H1 (cell line): ENCODE measurements around the gene LANCL3.

Experiments
- CHD1 ChIP-seq: IDR thresholded peaks from 2 replicates; pipeline ENCODE4 v1.6.1; 2012; ENCODE audit warnings: low read depth, low read length, improper control_type of control experiment
- GABPA ChIP-seq: IDR thresholded peaks from 2 replicates; pipeline ENCODE4 v1.6.1; 2011; ENCODE audit warnings: mild to moderate bottlenecking, low read length, moderate library complexity, borderline replicate concordance; ENCODE audit not compliant: insufficient read depth
- GTF2F1 ChIP-seq: IDR thresholded peaks from 2 replicates; pipeline ENCODE4 v1.6.1; 2012; ENCODE audit warnings: low read depth, low read length, improper control_type of control experiment, borderline replicate concordance
- POLR2AphosphoS5 ChIP-seq: IDR thresholded peaks from 2 replicates; pipeline ENCODE4 v1.6.1; 2011; ENCODE audit warnings: low read depth, low read length
- POU5F1 ChIP-seq: IDR thresholded peaks from 2 replicates; pipeline ENCODE4 v1.6.1; 2011; ENCODE audit warnings: low read depth, mild to moderate bottlenecking, low read length, moderate library complexity
- RBBP5 ChIP-seq: IDR thresholded peaks from 2 replicates; pipeline ENCODE4 v1.7.1; 2012; ENCODE audit warnings: low read depth, mild to moderate bottlenecking, inconsistent platforms, low read length, moderate library complexity, borderline replicate concordance
- SP1 ChIP-seq: IDR thresholded peaks from 2 replicates; pipeline ENCODE4 v1.6.1; 2011; ENCODE audit warnings: low read depth, low read length
- TCF12 ChIP-seq: IDR thresholded peaks from 2 replicates; pipeline ENCODE4 v1.6.1; 2011; ENCODE audit warnings: low read depth, mild to moderate bottlenecking, low read length
- TF ChIP-seq, protein P1 (sequence below), 3 experiments: IDR thresholded peaks; 1 replicate in 2 of 3; 2 replicates in 1 of 3; pipeline versions ENCODE4 v1.5.1 to v1.6.1; 2011; ENCODE audit warnings: low read length in 3 of 3, mild to moderate bottlenecking in 3 of 3, inconsistent platforms in 2 of 3, low read depth in 1 of 3, moderate library complexity in 1 of 3; ENCODE audit not compliant: insufficient read depth in 1 of 3; ENCODE audit errors: control extremely low read depth in 1 of 3
- TF ChIP-seq, protein P2 (sequence below): IDR thresholded peaks from 2 replicates; pipeline ENCODE4 v1.6.1; 2011; ENCODE audit warnings: low read depth, mild to moderate bottlenecking, low read length; ENCODE audit not compliant: insufficient read depth

DNA sequence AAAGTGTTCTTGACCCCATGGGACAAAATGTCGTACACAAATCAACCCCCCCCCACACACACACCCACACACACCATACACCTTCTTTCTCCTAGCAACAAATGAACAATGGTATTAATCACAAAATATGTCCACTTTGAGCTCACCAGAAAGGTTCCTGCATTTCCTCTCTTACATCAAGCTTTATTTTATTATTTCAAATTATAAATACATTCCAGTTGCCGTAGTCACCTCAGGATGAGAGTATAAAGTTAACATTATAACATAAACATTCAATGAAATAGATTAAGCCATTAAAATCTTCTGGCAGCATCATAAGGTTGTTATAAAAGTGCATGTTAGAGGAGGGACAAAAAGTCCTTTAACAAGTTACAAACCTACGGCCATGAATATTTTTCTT lies 121.5 kb downstream of the LANCL3 start:
- no peak for TF ChIP-seq TCF12
- TF ChIP-seq, protein P1, sequence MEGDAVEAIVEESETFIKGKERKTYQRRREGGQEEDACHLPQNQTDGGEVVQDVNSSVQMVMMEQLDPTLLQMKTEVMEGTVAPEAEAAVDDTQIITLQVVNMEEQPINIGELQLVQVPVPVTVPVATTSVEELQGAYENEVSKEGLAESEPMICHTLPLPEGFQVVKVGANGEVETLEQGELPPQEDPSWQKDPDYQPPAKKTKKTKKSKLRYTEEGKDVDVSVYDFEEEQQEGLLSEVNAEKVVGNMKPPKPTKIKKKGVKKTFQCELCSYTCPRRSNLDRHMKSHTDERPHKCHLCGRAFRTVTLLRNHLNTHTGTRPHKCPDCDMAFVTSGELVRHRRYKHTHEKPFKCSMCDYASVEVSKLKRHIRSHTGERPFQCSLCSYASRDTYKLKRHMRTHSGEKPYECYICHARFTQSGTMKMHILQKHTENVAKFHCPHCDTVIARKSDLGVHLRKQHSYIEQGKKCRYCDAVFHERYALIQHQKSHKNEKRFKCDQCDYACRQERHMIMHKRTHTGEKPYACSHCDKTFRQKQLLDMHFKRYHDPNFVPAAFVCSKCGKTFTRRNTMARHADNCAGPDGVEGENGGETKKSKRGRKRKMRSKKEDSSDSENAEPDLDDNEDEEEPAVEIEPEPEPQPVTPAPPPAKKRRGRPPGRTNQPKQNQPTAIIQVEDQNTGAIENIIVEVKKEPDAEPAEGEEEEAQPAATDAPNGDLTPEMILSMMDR (IDR thresholded peaks at IDR 0.05; ENCODE audit: control extremely low read depth in 1 of 3, insufficient read depth in 1 of 3, low read depth in 1 of 3, low read length in 3 of 3): no peak
- TF ChIP-seq POLR2AphosphoS5: no peak
- TF ChIP-seq RBBP5: no peak
- no peak for TF ChIP-seq GTF2F1
- no peak for TF ChIP-seq CHD1
- TF ChIP-seq, protein P2, sequence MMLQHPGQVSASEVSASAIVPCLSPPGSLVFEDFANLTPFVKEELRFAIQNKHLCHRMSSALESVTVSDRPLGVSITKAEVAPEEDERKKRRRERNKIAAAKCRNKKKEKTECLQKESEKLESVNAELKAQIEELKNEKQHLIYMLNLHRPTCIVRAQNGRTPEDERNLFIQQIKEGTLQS: no peak
- TF ChIP-seq POU5F1: no peak
- no peak for TF ChIP-seq GABPA
- TF ChIP-seq SP1: no peak
